AG04450 (cell line): ENCODE data around the gene EEF1AKMT4. TPM values are rescaled to one million over a fixed set of nuclear protein-coding genes. Genes with fewer than 3 reads are reported as not detected.

Experiments used
- CTCF ChIA-PET: fragments of 300-600, 350-600 bp; formaldehyde crosslinking; extraction: SDS; loops from one replicate; lab custom pipeline; 2022; ENCODE audit warnings: antibody characterized with exemption, inconsistent platforms; lab: Charles Lee
- POLR2A ChIA-PET: fragments of 350-600 bp; formaldehyde crosslinking; extraction: SDS; loops from one replicate; lab custom pipeline; 2021; ENCODE audit warnings: antibody characterized with exemption, inconsistent platforms; lab: Yijun Ruan, JAX
- DNase-seq: peaks from one replicate; pipeline ENCODE4 v3.0.0-alpha.2; 2011; ENCODE audit warnings: low read depth, low spot score
- H3K27ac ChIP-seq: one replicate; pipeline ENCODE4 v1.5.1; 2012; ENCODE audit warnings: low read depth, low read length, control low read depth
- H3K27me3 ChIP-seq: one replicate; pipeline ENCODE4 v1.6.0; 2012; ENCODE audit warnings: low read length; ENCODE audit not compliant: control insufficient read depth, insufficient read depth
- H3K4me3 ChIP-seq: 2 replicates; pipeline ENCODE4 v1.5.1; 2011; ENCODE audit warnings: mild to moderate bottlenecking, low read depth, low read length, control low read depth
- H3K9me3 ChIP-seq: 2 replicates; pipeline ENCODE4 v1.5.1; 2012; ENCODE audit warnings: low read length; ENCODE audit not compliant: control insufficient read depth, insufficient read depth
- polyA plus RNA-seq: library from polyadenylated mRNA; depleted of rRNA; stranded (reverse); fragments of >200 nt; gene quantifications from 2 replicates; pipeline ENCODE4 v1.2.3, GENCODE V29; 2011
- TF ChIP-seq, protein P1 (sequence below): IDR thresholded peaks from 2 replicates; pipeline ENCODE4 v1.5.1; 2011; ENCODE audit warnings: low read depth, low read length, control low read depth, inconsistent platforms

The EEF1AKMT4 gene
- polyA plus RNA-seq, 1 experiment: 3.2 TPM

DNA sequence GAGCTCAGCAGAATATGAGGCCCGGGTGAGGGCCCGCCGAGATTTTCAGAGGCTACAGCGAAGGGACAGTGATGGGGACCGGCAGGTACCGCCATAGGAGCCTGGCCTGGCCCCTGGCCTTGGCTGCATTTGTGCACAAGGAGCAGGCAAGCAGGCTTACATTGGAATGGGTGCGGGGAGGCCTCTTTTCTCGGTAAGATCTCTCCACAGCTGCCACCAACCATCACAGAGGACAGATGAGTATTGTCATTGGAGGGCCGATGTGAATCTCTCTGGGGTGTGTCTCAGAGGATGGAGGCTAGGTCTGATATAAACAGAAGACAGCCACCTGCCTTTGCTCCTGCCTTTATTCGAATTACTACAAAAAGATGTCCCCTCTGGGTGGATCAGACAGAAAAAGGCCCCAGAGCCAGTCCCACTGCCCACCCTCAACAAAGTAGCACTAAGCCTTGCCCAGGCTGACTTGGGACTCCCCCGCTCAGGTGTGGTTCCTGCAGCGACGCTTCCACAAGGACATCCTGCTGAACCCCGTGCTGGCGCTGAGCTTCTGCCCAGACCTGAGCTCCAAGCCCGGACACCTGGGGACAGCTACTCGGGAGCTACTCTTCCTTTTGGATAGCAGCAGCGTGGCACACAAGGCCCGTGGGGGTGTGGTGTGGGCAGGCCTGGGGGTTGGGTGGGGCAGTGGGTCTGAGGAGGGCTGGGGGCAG lies 14.6 kb upstream of the EEF1AKMT4 start:
- TF ChIP-seq, protein P1, sequence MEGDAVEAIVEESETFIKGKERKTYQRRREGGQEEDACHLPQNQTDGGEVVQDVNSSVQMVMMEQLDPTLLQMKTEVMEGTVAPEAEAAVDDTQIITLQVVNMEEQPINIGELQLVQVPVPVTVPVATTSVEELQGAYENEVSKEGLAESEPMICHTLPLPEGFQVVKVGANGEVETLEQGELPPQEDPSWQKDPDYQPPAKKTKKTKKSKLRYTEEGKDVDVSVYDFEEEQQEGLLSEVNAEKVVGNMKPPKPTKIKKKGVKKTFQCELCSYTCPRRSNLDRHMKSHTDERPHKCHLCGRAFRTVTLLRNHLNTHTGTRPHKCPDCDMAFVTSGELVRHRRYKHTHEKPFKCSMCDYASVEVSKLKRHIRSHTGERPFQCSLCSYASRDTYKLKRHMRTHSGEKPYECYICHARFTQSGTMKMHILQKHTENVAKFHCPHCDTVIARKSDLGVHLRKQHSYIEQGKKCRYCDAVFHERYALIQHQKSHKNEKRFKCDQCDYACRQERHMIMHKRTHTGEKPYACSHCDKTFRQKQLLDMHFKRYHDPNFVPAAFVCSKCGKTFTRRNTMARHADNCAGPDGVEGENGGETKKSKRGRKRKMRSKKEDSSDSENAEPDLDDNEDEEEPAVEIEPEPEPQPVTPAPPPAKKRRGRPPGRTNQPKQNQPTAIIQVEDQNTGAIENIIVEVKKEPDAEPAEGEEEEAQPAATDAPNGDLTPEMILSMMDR: no peak
- Histone ChIP-seq H3K9me3 (peaks cover 3% of the 10 kb centered on the region; the same call in 1 of the 2 replicates), H3K27me3 (peaks cover 43% of the 10 kb centered on the region), H3K4me3 (no peak overlapping the region), H3K27ac (no peak overlapping the region)
- no peak for DNase-seq
- ChIA-PET POLR2A (no interaction called here), CTCF (no interaction called here)

DNA sequence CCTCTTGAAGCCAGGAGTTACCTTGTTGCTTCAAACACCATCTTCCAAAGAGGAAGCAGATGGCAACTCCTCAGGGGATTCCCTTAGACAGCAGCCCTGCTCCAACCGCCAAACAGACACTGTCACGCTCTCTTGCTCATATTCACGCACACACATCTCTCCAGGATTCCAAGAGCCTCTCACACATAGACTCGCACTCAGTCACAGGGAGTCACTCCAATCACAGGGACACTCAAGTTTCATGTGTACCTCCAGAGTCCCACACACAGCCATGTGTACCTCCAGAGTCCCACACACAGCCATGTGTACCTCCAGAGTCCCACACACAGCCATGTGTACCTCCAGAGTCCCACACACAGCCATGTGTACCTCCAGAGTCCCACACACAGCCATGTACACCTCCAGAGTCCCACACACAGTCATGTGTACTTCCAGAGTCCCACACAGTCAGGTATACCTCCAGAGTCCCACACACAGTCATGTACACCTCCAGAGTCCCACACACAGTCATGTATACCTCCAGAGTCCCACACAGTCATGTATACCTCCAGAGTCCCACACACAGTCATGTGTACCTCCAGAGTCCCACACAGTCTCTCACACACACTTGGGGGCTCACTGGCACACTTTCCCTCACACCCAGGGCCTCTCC lies 14.0 kb upstream of the EEF1AKMT4 start:
- H3K4me3 ChIP-seq: no peak overlapping the region
- ChIA-PET POLR2A (no interaction called here), CTCF (interaction anchor here (0.7 kb wide), 1 partner anchor 14 kb away, joined by 3 read pairs; the partner anchor contains the start of gene EEF1AKMT4)
- TF ChIP-seq, protein P1: no peak
- no peak for DNase-seq
- peaks cover 42% of the 10 kb centered on the region for H3K27me3 ChIP-seq
- no peak overlapping the region for H3K27ac ChIP-seq
- H3K9me3 ChIP-seq: peaks cover 3% of the 10 kb centered on the region; the same call in 1 of the 2 replicates

DNA sequence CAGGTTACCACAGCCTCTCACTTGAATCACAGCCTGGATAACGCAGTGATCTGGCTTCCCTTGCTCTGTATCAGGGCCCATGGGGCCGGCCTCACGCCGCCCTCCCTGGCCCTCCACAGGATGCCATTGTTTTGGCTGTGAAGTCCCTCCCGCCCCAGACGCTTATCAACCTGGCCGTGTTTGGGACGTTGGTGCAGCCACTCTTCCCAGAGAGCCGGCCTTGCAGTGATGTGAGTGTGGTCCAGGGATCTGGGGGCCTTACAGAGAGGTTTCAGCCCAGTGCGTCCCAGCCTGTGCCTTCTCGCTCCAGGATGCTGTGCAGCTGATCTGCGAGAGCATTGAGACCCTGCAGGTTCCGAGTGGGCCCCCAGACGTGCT lies 13.4 kb upstream of the EEF1AKMT4 start:
- TF ChIP-seq, protein P1: no peak
- Histone ChIP-seq H3K27ac (no peak overlapping the region), H3K4me3 (no peak overlapping the region), H3K27me3 (peaks cover 40% of the 10 kb centered on the region), H3K9me3 (peaks cover 3% of the 10 kb centered on the region; the same call in 1 of the 2 replicates)
- ChIA-PET POLR2A (no interaction called here), CTCF (interaction anchor here (0.6 to 0.7 kb wide), 2 partner anchors 14 to 217 kb away, joined by 3 read pairs; partner anchors contain the start of gene EEF1AKMT4)
- DNase-seq: no peak

DNA sequence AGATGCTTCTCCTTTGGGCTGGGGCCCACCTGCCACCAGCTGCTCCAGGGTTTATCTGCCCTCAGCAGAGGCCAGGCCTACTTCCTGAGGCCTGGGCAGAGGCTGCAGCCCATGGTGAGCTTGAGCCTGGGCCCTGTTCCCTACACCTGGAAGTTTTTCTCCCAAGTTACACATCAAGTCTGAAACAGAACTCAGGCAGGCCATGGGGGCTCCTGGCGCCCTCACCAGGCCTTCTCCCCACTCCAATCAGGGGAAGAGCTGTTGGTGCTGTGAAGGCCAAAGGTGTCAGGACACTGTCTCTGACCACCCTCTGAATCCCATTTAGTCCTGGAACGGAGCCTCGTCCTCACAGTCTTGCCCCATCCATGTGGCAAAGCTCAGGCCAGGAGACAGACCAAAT lies 12.8 kb upstream of the EEF1AKMT4 start:
- Histone ChIP-seq H3K4me3 (no peak overlapping the region), H3K9me3 (peaks cover 3% of the 10 kb centered on the region; the same call in 1 of the 2 replicates), H3K27me3 (peaks cover 34% of the 10 kb centered on the region), H3K27ac (no peak overlapping the region)
- ChIA-PET POLR2A (no interaction called here), CTCF (interaction anchor here (0.6 to 2.8 kb wide), 4 partner anchors 9 to 218 kb away, joined by 3 to 12 read pairs (median 4); partner anchors contain the start of gene EEF1AKMT4)
- DNase-seq: no peak
- TF ChIP-seq, protein P1: no peak

DNA sequence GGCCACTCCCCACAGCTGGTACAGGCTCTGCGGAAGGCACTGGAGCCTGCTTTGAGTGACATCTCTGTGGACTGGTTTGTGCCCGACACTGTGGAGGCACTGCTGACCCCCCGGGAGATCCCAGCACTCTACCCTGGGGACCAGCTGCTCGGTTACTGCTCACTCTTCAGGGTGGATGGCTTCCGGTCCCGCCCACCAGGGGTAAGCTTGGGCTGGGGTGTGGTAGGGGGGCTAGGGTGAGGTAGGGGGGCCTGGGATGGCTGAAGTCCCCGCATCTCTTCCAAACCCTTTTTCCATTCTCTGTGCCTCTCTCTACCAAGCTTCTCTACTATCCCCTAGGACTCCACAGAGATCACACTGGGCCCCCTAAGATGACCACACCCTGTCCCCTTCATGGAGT lies 12.3 kb upstream of the EEF1AKMT4 start:
- ChIA-PET CTCF (interaction anchor here (1.6 to 2.8 kb wide), 2 partner anchors 10 to 13 kb away, joined by 6 to 12 read pairs; partner anchors contain the start of gene EEF1AKMT4), POLR2A (no interaction called here)
- DNase-seq: no peak
- Histone ChIP-seq H3K4me3 (no peak overlapping the region), H3K27me3 (peaks cover 28% of the 10 kb centered on the region), H3K9me3 (peaks cover 3% of the 10 kb centered on the region; the same call in 1 of the 2 replicates), H3K27ac (no peak overlapping the region)
- TF ChIP-seq, protein P1: no peak
